Vagina (tissue), 2 donors: ENCODE results near the gene CRTC3. TPM values are rescaled to one million over a fixed set of nuclear protein-coding genes. Genes with fewer than 3 reads are reported as not detected.

Source experiments
- DNase-seq, 2 donors: peaks; one replicate each; pipeline ENCODE4 v3.0.0-alpha.2; 2017; ENCODE audit errors: extremely low spot score in 2 of 2
- H3K27ac ChIP-seq: fragments of 200-600 bp; sonication (generic); one replicate; pipeline ENCODE4 v1.5.1; 2019
- H3K27me3 ChIP-seq: fragments of 200-600 bp; sonication (generic); one replicate; pipeline ENCODE4 v1.5.1; 2019
- H3K36me3 ChIP-seq, 2 donors: fragments of 200-600 bp; sonication (generic); one replicate each; pipeline ENCODE4 v1.5.1; 2017 to 2019
- H3K4me1 ChIP-seq: fragments of 200-600 bp; sonication (generic); one replicate; pipeline ENCODE4 v1.5.1; 2019
- H3K4me3 ChIP-seq, 2 donors: fragments of 200-600 bp; sonication (generic); 1 replicate in 1 of 2; 2 replicates in 1 of 2; pipeline ENCODE4 v1.5.1; 2016 to 2019
- H3K9me3 ChIP-seq: fragments of 200-600 bp; sonication (generic); one replicate; pipeline ENCODE4 v1.5.1; 2019
- CTCF ChIP-seq, 3 experiments: fragments of 450-650 bp in 2 of 3; fragments of 200-600 bp in 1 of 3; sonication (generic) in 1 of 3; IDR thresholded peaks; one replicate each; pipeline ENCODE4 v1.5.1; 2017 to 2019; ENCODE audit warnings: antibody characterized with exemption in 3 of 3, mild to moderate bottlenecking in 2 of 3, moderate library complexity in 2 of 3
- POLR2A ChIP-seq, 2 donors: fragments of 450-650 bp; IDR thresholded peaks; one replicate each; pipeline ENCODE4 v1.6.1; 2017; ENCODE audit warnings: antibody characterized with exemption in 2 of 2, mild to moderate bottlenecking in 2 of 2, moderate library complexity in 2 of 2
- POLR2AphosphoS5 ChIP-seq, 2 donors: sonication (generic); formaldehyde crosslinking; IDR thresholded peaks; one replicate each; pipeline ENCODE4 v1.9.0; 2017; ENCODE audit warnings: antibody characterized with exemption in 2 of 2, mild to moderate bottlenecking in 2 of 2, low read depth in 1 of 2; ENCODE audit not compliant: insufficient read depth in 1 of 2
- intact Hi-C: fragments of 100-400 bp; cut with DNase I; formaldehyde crosslinking; loops from one replicate; pipeline ENCODE4 v1.15.1; 2023
- total RNA-seq: library from RNA; depleted of rRNA; stranded (reverse); fragments of >200 nt; gene quantifications from one replicate; pipeline ENCODE4 v1.2.3, GENCODE V29; 2016

The CRTC3 gene
- total RNA-seq, 1 donor from 2014 or later: 43.5 TPM

GRCh38 chr15:90553248-90553745 is 23.6 kb downstream of the CRTC3 start:
- TF ChIP-seq CTCF (IDR thresholded peaks at IDR 0.05) (no peak), POLR2AphosphoS5 (IDR thresholded peaks at IDR 0.05; ENCODE audit: insufficient read depth in 1 of 2, low read depth in 1 of 2) (peak in 1 of 2 donors; percentile 39)
- H3K36me3 ChIP-seq: no peaks in the 10 kb centered on the region
- H3K27me3 ChIP-seq: no peaks in the 10 kb centered on the region
- intact Hi-C loops: no loop called here
- peaks cover 53% of the 10 kb centered on the region for H3K4me1 ChIP-seq
- H3K4me3 ChIP-seq: no peak overlapping the region
- H3K9me3 ChIP-seq: no peaks in the 10 kb centered on the region
- H3K27ac ChIP-seq: peak overlapping the region; percentile 76
- no peak for DNase-seq

GRCh38 chr15:90557186-90558084 is 27.7 kb downstream of the CRTC3 start:
- peaks cover 76% of the 10 kb centered on the region for H3K4me1 ChIP-seq
- DNase-seq: no peak
- no peaks in the 10 kb centered on the region for H3K9me3 ChIP-seq
- no peaks in the 10 kb centered on the region for H3K27me3 ChIP-seq
- peak overlapping the region; percentile 78 for H3K27ac ChIP-seq
- intact Hi-C loops: no loop called here
- no peaks in the 10 kb centered on the region for H3K36me3 ChIP-seq
- H3K4me3 ChIP-seq: no peak overlapping the region
- TF ChIP-seq POLR2AphosphoS5 (IDR thresholded peaks at IDR 0.05; ENCODE audit: insufficient read depth in 1 of 2, low read depth in 1 of 2): no peak
- no peak for TF ChIP-seq CTCF (IDR thresholded peaks at IDR 0.05)
- no peak for TF ChIP-seq POLR2A (IDR thresholded peaks at IDR 0.05)

GRCh38 chr15:90558171-90558573 is 28.4 kb downstream of the CRTC3 start:
- Histone ChIP-seq H3K4me1 (peaks cover 77% of the 10 kb centered on the region), H3K36me3 (no peaks in the 10 kb centered on the region), H3K27me3 (no peaks in the 10 kb centered on the region), H3K4me3 (no peak overlapping the region), H3K27ac (peak overlapping the region; percentile 78), H3K9me3 (no peaks in the 10 kb centered on the region)
- no peak for DNase-seq
- TF ChIP-seq POLR2AphosphoS5 (IDR thresholded peaks at IDR 0.05; ENCODE audit: insufficient read depth in 1 of 2, low read depth in 1 of 2): no peak
- TF ChIP-seq CTCF (IDR thresholded peaks at IDR 0.05): no peak
- no peak for TF ChIP-seq POLR2A (IDR thresholded peaks at IDR 0.05)
- intact Hi-C loops: no loop called here

GRCh38 chr15:90559119-90559518 is 29.4 kb downstream of the CRTC3 start:
- peaks cover 79% of the 10 kb centered on the region for H3K4me1 ChIP-seq
- intact Hi-C loops: no loop called here
- no peak overlapping the region for H3K4me3 ChIP-seq
- H3K27me3 ChIP-seq: no peaks in the 10 kb centered on the region
- TF ChIP-seq CTCF (IDR thresholded peaks at IDR 0.05) (no peak), POLR2A (IDR thresholded peaks at IDR 0.05) (no peak), POLR2AphosphoS5 (IDR thresholded peaks at IDR 0.05; ENCODE audit: insufficient read depth in 1 of 2, low read depth in 1 of 2) (no peak)
- no peak for DNase-seq
- H3K27ac ChIP-seq: peak overlapping the region; percentile 78
- H3K36me3 ChIP-seq: no peaks in the 10 kb centered on the region
- H3K9me3 ChIP-seq: no peaks in the 10 kb centered on the region

- Histone ChIP-seq H3K4me3 (no peak overlapping the region), H3K27me3 (no peaks in the 10 kb centered on the region), H3K36me3 (no peaks in the 10 kb centered on the region), H3K27ac (peak overlapping the region; percentile 55), H3K4me1 (peaks cover 76% of the 10 kb centered on the region), H3K9me3 (no peaks in the 10 kb centered on the region)
- DNase-seq: no peak
- TF ChIP-seq POLR2A (IDR thresholded peaks at IDR 0.05): no peak
- TF ChIP-seq POLR2AphosphoS5 (IDR thresholded peaks at IDR 0.05; ENCODE audit: insufficient read depth in 1 of 2, low read depth in 1 of 2): peak in 1 of 2 donors; percentile 50
- TF ChIP-seq CTCF (IDR thresholded peaks at IDR 0.05): no peak
- intact Hi-C loops: no loop called here
Observed at GRCh38 chr15:90560229-90560776, 30.6 kb downstream of the CRTC3 start.
